CD4-positive, alpha-beta memory T cell (primary cell): ENCODE results near the gene C19orf25. TPM values are rescaled to one million over a fixed set of nuclear protein-coding genes. Genes with fewer than 3 reads are reported as not detected.
A peak's percentile ranks its signal among the peaks of the same experiment; 100 is the strongest.

Experiments used
- CTCF ChIA-PET: fragments of 350-600 bp; sonication (Branson Sonifier 250); formaldehyde crosslinking; loops from one replicate; lab custom pipeline; 2021; ENCODE audit warnings: inconsistent platforms; ENCODE audit not compliant: partially characterized antibody; lab: Charles Lee
- POLR2A ChIA-PET: fragments of 350-600 bp; sonication (Branson Sonifier 250); formaldehyde crosslinking; loops from one replicate; lab custom pipeline; 2021; ENCODE audit not compliant: partially characterized antibody; lab: Charles Lee
- DNase-seq, 5 donors: peaks; one replicate each; pipeline versions ENCODE4 v3.0.0 to v3.0.0-alpha.2; 2020 to 2022; ENCODE audit warnings: mixed read lengths in 1 of 5
- H3K27ac ChIP-seq: one replicate; pipeline ENCODE4 v1.7.0; 2013; ENCODE audit warnings: low read depth, low read length
- H3K27me3 ChIP-seq: 2 replicates; pipeline ENCODE4 v1.7.0; 2013; ENCODE audit warnings: mild to moderate bottlenecking, low read length, moderate library complexity; ENCODE audit not compliant: insufficient read depth
- H3K36me3 ChIP-seq: 2 replicates; pipeline ENCODE4 v1.7.0; 2013; ENCODE audit warnings: mild to moderate bottlenecking, low read length, moderate library complexity; ENCODE audit not compliant: insufficient read depth
- H3K4me1 ChIP-seq: 2 replicates; pipeline ENCODE4 v1.7.0; 2013; ENCODE audit warnings: mild to moderate bottlenecking, low read length, moderate library complexity; ENCODE audit not compliant: insufficient read depth
- H3K4me3 ChIP-seq, 2 donors: one replicate each; pipeline ENCODE4 v1.7.0; 2013; ENCODE audit warnings: low read length in 2 of 2, mild to moderate bottlenecking in 1 of 2
- H3K9me3 ChIP-seq, 2 donors: one replicate each; pipeline ENCODE4 v1.7.0; 2013; ENCODE audit warnings: low read length in 2 of 2, control low read depth in 1 of 2; ENCODE audit not compliant: control insufficient read depth in 1 of 2
- H3K27ac Mint-ChIP-seq, 7 donors: one replicate each; pipeline ENCODE4 v1.8.0; 2020 to 2021; ENCODE audit warnings: mixed read lengths in 7 of 7, mild to moderate bottlenecking in 6 of 7, inconsistent platforms in 3 of 7, moderate library complexity in 3 of 7
- H3K27me3 Mint-ChIP-seq, 2 donors: one replicate each; pipeline ENCODE4 v1.8.0; 2020 to 2021; ENCODE audit warnings: mixed read lengths in 2 of 2
- H3K36me3 Mint-ChIP-seq, 2 donors: one replicate each; pipeline ENCODE4 v1.8.0; 2020 to 2021; ENCODE audit warnings: mixed read lengths in 2 of 2, inconsistent platforms in 1 of 2, mild to moderate bottlenecking in 1 of 2
- H3K4me1 Mint-ChIP-seq, 4 donors: one replicate each; pipeline ENCODE4 v1.8.0; 2020 to 2021; ENCODE audit warnings: mixed read lengths in 4 of 4, mild to moderate bottlenecking in 1 of 4
- H3K4me3 Mint-ChIP-seq, 8 donors: one replicate each; pipeline ENCODE4 v1.8.0; 2020 to 2021; ENCODE audit warnings: mixed read lengths in 8 of 8, mild to moderate bottlenecking in 7 of 8, moderate library complexity in 6 of 8, inconsistent platforms in 3 of 8
- H3K9me3 Mint-ChIP-seq, 8 donors: one replicate each; pipeline ENCODE4 v1.8.0; 2020 to 2021; ENCODE audit warnings: mixed read lengths in 8 of 8, mild to moderate bottlenecking in 5 of 8, inconsistent platforms in 3 of 8, moderate library complexity in 1 of 8
- intact Hi-C: fragments of 100-400 bp; cut with micrococcal nuclease; formaldehyde crosslinking; loops from one replicate; pipeline ENCODE4 v1.15.1; 2023
- polyA plus RNA-seq, 2 donors: library from polyadenylated mRNA; unstranded; fragments of 300-500 nt; fragmentation: Illumina TruSeq; gene quantifications; one replicate each; pipeline ENCODE4 v1.2.3, GENCODE V29; 2021
- total RNA-seq, 2 experiments: library from RNA; stranded (reverse); gene quantifications; one replicate each; pipeline ENCODE4 v1.2.3, GENCODE V29; 2021

Gene C19orf25
- total and polyA plus RNA-seq, 4 experiments from 2014 or later = 41.5 to 79.8 (median 58.8) TPM

GRCh38 chr19:1467215-1467489, 11.9 kb downstream of the C19orf25 start:
- intact Hi-C loops = no loop called here

GRCh38 chr19:1466461-1467214, 12.4 kb downstream of the C19orf25 start:
- POLR2A ChIA-PET = interaction anchor here (0.7 to 1.3 kb wide), 2 partner anchors 11 to 109 kb away, joined by 3 to 4 read pairs; no protein-coding TSS in a partner anchor
- no peak overlapping the region for H3K4me3 Mint-ChIP-seq

More at GRCh38 chr19:1467215-1467489, 11.9 kb downstream of the C19orf25 start:
- Mint-ChIP-seq H3K4me3 (no peak overlapping the region), H3K27me3 (no peaks in the 10 kb centered on the region), H3K4me1 (peaks cover 0 to 14% (median 7%) of the 10 kb centered on the region in 4 donors), H3K36me3 (no peaks in the 10 kb centered on the region), H3K27ac (no peak overlapping the region), H3K9me3 (no peaks in the 10 kb centered on the region)
- POLR2A ChIA-PET = interaction anchor here (0.7 to 1.3 kb wide), 2 partner anchors 11 to 110 kb away, joined by 3 to 4 read pairs; no protein-coding TSS in a partner anchor
- DNase-seq = no peak
- CTCF ChIA-PET = interaction anchor here (1.2 kb wide), 1 partner anchor 30 kb away, joined by 3 read pairs; no protein-coding TSS in a partner anchor
- peaks cover 54% of the 10 kb centered on the region for H3K4me1 ChIP-seq
- H3K4me3 ChIP-seq = no peak overlapping the region
- H3K36me3 ChIP-seq = no peaks in the 10 kb centered on the region
- H3K9me3 ChIP-seq = no peaks in the 10 kb centered on the region
- H3K27ac ChIP-seq = no peak overlapping the region
- no peaks in the 10 kb centered on the region for H3K27me3 ChIP-seq

GRCh38 chr19:1466018-1466460, 13.0 kb downstream of the C19orf25 start:
- no peaks in the 10 kb centered on the region for H3K9me3 ChIP-seq
- H3K27me3 Mint-ChIP-seq = no peaks in the 10 kb centered on the region
- no peak overlapping the region for H3K4me3 Mint-ChIP-seq
- H3K4me1 ChIP-seq = peaks cover 43% of the 10 kb centered on the region
- no peak overlapping the region for H3K27ac ChIP-seq
- ChIA-PET CTCF (interaction anchor here (0.8 to 1.2 kb wide), 3 partner anchors 13 to 29 kb away, joined by 3 read pairs; no protein-coding TSS in a partner anchor), POLR2A (interaction anchor here (1.3 kb wide), 1 partner anchor 10 kb away, joined by 4 read pairs; no protein-coding TSS in a partner anchor)
- peaks cover 0 to 4% (median 1%) of the 10 kb centered on the region in 4 donors for H3K4me1 Mint-ChIP-seq
- H3K27ac Mint-ChIP-seq = no peak overlapping the region
- no peak overlapping the region for H3K4me3 ChIP-seq
- intact Hi-C loops = no loop called here
- DNase-seq = no peak
- H3K36me3 Mint-ChIP-seq = no peaks in the 10 kb centered on the region
- no peaks in the 10 kb centered on the region for H3K36me3 ChIP-seq
- H3K27me3 ChIP-seq = no peaks in the 10 kb centered on the region
- H3K9me3 Mint-ChIP-seq = no peaks in the 10 kb centered on the region

More at GRCh38 chr19:1466461-1467214, 12.4 kb downstream of the C19orf25 start:
- no peaks in the 10 kb centered on the region for H3K9me3 Mint-ChIP-seq
- Histone ChIP-seq H3K36me3 (no peaks in the 10 kb centered on the region), H3K4me3 (no peak overlapping the region), H3K4me1 (peaks cover 49% of the 10 kb centered on the region), H3K9me3 (no peaks in the 10 kb centered on the region), H3K27me3 (no peaks in the 10 kb centered on the region), H3K27ac (no peak overlapping the region)
- no peak for DNase-seq
- H3K4me1 Mint-ChIP-seq = peaks cover 0 to 10% (median 5%) of the 10 kb centered on the region in 4 donors
- H3K36me3 Mint-ChIP-seq = no peaks in the 10 kb centered on the region
- H3K27me3 Mint-ChIP-seq = no peaks in the 10 kb centered on the region
- intact Hi-C loops = no loop called here
- no peak overlapping the region for H3K27ac Mint-ChIP-seq
- CTCF ChIA-PET = interaction anchor here (0.8 to 1.2 kb wide), 3 partner anchors 14 to 29 kb away, joined by 3 read pairs; no protein-coding TSS in a partner anchor

GRCh38 chr19:1465191-1466016, 13.6 kb downstream of the C19orf25 start:
- POLR2A ChIA-PET = interaction anchor here (1.3 kb wide), 1 partner anchor 10 kb away, joined by 4 read pairs; no protein-coding TSS in a partner anchor
- Mint-ChIP-seq H3K27me3 (no peaks in the 10 kb centered on the region), H3K4me1 (peaks cover 0 to 3% (median 0%) of the 10 kb centered on the region in 4 donors), H3K36me3 (no peaks in the 10 kb centered on the region), H3K9me3 (no peaks in the 10 kb centered on the region), H3K4me3 (no peak overlapping the region), H3K27ac (no peak overlapping the region)
- Histone ChIP-seq H3K36me3 (no peaks in the 10 kb centered on the region), H3K9me3 (no peaks in the 10 kb centered on the region), H3K27me3 (no peaks in the 10 kb centered on the region), H3K4me3 (no peak overlapping the region), H3K4me1 (peaks cover 39% of the 10 kb centered on the region), H3K27ac (no peak overlapping the region)
- CTCF ChIA-PET = interaction anchor here (0.7 to 1.2 kb wide), 4 partner anchors 13 to 40 kb away, joined by 3 read pairs; no protein-coding TSS in a partner anchor
- intact Hi-C loops = no loop called here
- DNase-seq = peak in 1 of 5 donors; percentile 31

GRCh38 chr19:1461862-1462261, 17.2 kb downstream of the C19orf25 start:
- Mint-ChIP-seq H3K4me3 (no peak overlapping the region), H3K27me3 (peaks cover 4 to 11% of the 10 kb centered on the region in 2 donors), H3K9me3 (no peaks in the 10 kb centered on the region), H3K27ac (no peak overlapping the region), H3K4me1 (no peaks in the 10 kb centered on the region), H3K36me3 (no peaks in the 10 kb centered on the region)
- Histone ChIP-seq H3K9me3 (no peaks in the 10 kb centered on the region), H3K27ac (no peak overlapping the region), H3K36me3 (no peaks in the 10 kb centered on the region), H3K27me3 (no peaks in the 10 kb centered on the region), H3K4me3 (no peak overlapping the region), H3K4me1 (peaks cover 13% of the 10 kb centered on the region)
- ChIA-PET CTCF (no interaction called here), POLR2A (no interaction called here)
- DNase-seq = no peak
- intact Hi-C loops = no loop called here

GRCh38 chr19:1460033-1460995, 18.7 kb downstream of the C19orf25 start:
- Mint-ChIP-seq H3K27me3 (peaks cover 8 to 16% of the 10 kb centered on the region in 2 donors), H3K4me1 (peaks cover 0 to 6% (median 5%) of the 10 kb centered on the region in 4 donors), H3K4me3 (no peak overlapping the region), H3K36me3 (no peaks in the 10 kb centered on the region), H3K9me3 (peaks cover 0 to 2% (median 0%) of the 10 kb centered on the region in 8 donors), H3K27ac (no peak overlapping the region)
- Histone ChIP-seq H3K4me3 (no peak overlapping the region), H3K36me3 (no peaks in the 10 kb centered on the region), H3K4me1 (peaks cover 13% of the 10 kb centered on the region), H3K9me3 (no peaks in the 10 kb centered on the region), H3K27me3 (no peaks in the 10 kb centered on the region), H3K27ac (no peak overlapping the region)
- ChIA-PET CTCF (no interaction called here), POLR2A (no interaction called here)
- intact Hi-C loops = no loop called here
- no peak for DNase-seq
